GM23338 (cell line): ENCODE results near the gene USP32. TPM values are rescaled to one million over a fixed set of nuclear protein-coding genes. Genes with fewer than 3 reads are reported as not detected.

Experiments used
- CREB1 ChIP-seq: fragments of 250-450 bp; sonication (Bioruptor Pico); IDR thresholded peaks from 2 replicates; pipeline ENCODE4 v1.5.0; 2020; ENCODE audit warnings: low read depth, mild to moderate bottlenecking, moderate library complexity
- CTCF ChIP-seq, 2 experiments: fragments of 200-600 bp in 1 of 2; sonication (generic) in 1 of 2; conservative IDR thresholded peaks; 2 replicates each; pipeline versions ENCODE4 v1.5.1 to v1.6.1; 2016 to 2017; ENCODE audit warnings: antibody characterized with exemption in 2 of 2, low read depth in 2 of 2, mild to moderate bottlenecking in 2 of 2, moderate library complexity in 1 of 2
- ETS1 ChIP-seq: IDR thresholded peaks from 2 replicates; pipeline ENCODE4 v1.6.1; 2016; ENCODE audit warnings: antibody characterized with exemption
- EZH2 ChIP-seq: fragments of 200-600 bp; sonication (generic); IDR thresholded peaks from one replicate; pipeline ENCODE4 v1.8.0; 2017; ENCODE audit warnings: antibody characterized with exemption, mild to moderate bottlenecking, low read depth; ENCODE audit not compliant: unreplicated experiment
- EZH2phosphoT487 ChIP-seq: fragments of 200-600 bp; sonication (generic); IDR thresholded peaks from one replicate; pipeline ENCODE4 v1.8.1; 2018; ENCODE audit warnings: antibody characterized with exemption; ENCODE audit not compliant: unreplicated experiment
- JUNB ChIP-seq: IDR thresholded peaks from one replicate; pipeline ENCODE4 v1.6.1; 2016; ENCODE audit warnings: antibody characterized with exemption; ENCODE audit not compliant: unreplicated experiment
- NANOG ChIP-seq: IDR thresholded peaks from 2 replicates; pipeline ENCODE4 v1.6.1; 2016; ENCODE audit warnings: antibody characterized with exemption, borderline replicate concordance
- POLR2AphosphoS5 ChIP-seq: IDR thresholded peaks from 2 replicates; pipeline ENCODE4 v1.6.1; 2016; ENCODE audit warnings: antibody characterized with exemption, low read depth
- STAT1 ChIP-seq: IDR thresholded peaks from one replicate; pipeline ENCODE4 v1.6.1; 2016; ENCODE audit warnings: antibody characterized with exemption; ENCODE audit not compliant: unreplicated experiment
- ZNF114 ChIP-seq: fragments of 250-450 bp; sonication (Bioruptor Pico); IDR thresholded peaks from 2 replicates; pipeline ENCODE4 v1.5.0; 2020; ENCODE audit warnings: mild to moderate bottlenecking, moderate library complexity
- ZNF331 ChIP-seq: fragments of 250-450 bp; sonication (Bioruptor Pico); IDR thresholded peaks from 2 replicates; pipeline ENCODE4 v1.5.0; 2020; ENCODE audit warnings: low read depth, mild to moderate bottlenecking, moderate library complexity
- polyA plus RNA-seq: library from polyadenylated mRNA; unstranded; fragments of >200 nt; fragmentation: Nextera tagmentation; extraction: Ambion mirVana; gene quantifications from 2 replicates; pipeline ENCODE4 v1.2.1, GENCODE V29; 2016
- total RNA-seq: library from RNA; depleted of rRNA; stranded (reverse); fragments of >200 nt; shearing (Covaris generic); gene quantifications from 2 replicates; pipeline ENCODE4 v1.2.3, GENCODE V29; 2014
- TF ChIP-seq, protein P1 (sequence below): IDR thresholded peaks from one replicate; pipeline ENCODE4 v1.6.1; 2018; ENCODE audit warnings: antibody characterized with exemption; ENCODE audit not compliant: unreplicated experiment

USP32 gene
- total and polyA plus RNA-seq, 2 experiments from 2014 or later, result 43.6 to 129 TPM

GRCh38 chr17:60422162-60422665 is 30.3 kb upstream of the USP32 start, which contains the start of gene CHCT1 (continued):
- TF ChIP-seq EZH2 (no peak), CREB1 (CRISPR knock-in tag) (no peak), ZNF114 (CRISPR knock-in tag) (no peak), ETS1 (no peak), CTCF (conservative IDR thresholded peaks at IDR 0.05; ENCODE audit: low read depth in 2 of 2) (no peak), STAT1 (no peak), ZNF331 (CRISPR knock-in tag) (no peak), POLR2AphosphoS5 (no peak), JUNB (no peak), EZH2phosphoT487 (no peak), NANOG (no peak)
- TF ChIP-seq, protein P1, sequence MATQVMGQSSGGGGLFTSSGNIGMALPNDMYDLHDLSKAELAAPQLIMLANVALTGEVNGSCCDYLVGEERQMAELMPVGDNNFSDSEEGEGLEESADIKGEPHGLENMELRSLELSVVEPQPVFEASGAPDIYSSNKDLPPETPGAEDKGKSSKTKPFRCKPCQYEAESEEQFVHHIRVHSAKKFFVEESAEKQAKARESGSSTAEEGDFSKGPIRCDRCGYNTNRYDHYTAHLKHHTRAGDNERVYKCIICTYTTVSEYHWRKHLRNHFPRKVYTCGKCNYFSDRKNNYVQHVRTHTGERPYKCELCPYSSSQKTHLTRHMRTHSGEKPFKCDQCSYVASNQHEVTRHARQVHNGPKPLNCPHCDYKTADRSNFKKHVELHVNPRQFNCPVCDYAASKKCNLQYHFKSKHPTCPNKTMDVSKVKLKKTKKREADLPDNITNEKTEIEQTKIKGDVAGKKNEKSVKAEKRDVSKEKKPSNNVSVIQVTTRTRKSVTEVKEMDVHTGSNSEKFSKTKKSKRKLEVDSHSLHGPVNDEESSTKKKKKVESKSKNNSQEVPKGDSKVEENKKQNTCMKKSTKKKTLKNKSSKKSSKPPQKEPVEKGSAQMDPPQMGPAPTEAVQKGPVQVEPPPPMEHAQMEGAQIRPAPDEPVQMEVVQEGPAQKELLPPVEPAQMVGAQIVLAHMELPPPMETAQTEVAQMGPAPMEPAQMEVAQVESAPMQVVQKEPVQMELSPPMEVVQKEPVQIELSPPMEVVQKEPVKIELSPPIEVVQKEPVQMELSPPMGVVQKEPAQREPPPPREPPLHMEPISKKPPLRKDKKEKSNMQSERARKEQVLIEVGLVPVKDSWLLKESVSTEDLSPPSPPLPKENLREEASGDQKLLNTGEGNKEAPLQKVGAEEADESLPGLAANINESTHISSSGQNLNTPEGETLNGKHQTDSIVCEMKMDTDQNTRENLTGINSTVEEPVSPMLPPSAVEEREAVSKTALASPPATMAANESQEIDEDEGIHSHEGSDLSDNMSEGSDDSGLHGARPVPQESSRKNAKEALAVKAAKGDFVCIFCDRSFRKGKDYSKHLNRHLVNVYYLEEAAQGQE, result no peak
